LoVo (cell line): ENCODE measurements around the gene BMP7.
"Not testable (repeated sequence)": the region's sequence is repeated elsewhere in the genome, so short reads cannot be mapped to it uniquely, and the experiment has no call there.

Experiments
- DNase-seq: peaks from one replicate; pipeline ENCODE4 v3.0.0-alpha.2; 2016; ENCODE audit warnings: low spot score

The BMP7 gene

DNA sequence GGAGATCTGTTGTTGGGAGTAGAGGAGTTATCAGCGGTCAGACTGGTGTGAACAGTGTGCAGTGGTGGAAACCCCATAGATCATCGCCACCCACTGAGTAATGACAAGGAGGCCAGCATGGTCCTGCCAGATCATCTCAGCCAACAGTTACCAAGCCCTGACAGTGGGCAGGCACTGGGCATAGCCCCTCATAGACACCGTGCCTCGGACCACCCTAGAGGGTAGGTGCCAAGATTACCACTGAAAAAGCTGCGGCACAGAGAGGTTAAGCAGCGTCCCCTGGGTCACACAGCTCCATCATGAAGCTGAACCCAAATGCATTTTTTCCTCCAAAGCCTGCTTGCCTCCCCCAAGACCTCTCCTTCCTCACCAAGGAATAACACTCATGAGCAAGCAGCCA is 21.5 kb upstream of the BMP7 start:
- no peak for DNase-seq

DNA sequence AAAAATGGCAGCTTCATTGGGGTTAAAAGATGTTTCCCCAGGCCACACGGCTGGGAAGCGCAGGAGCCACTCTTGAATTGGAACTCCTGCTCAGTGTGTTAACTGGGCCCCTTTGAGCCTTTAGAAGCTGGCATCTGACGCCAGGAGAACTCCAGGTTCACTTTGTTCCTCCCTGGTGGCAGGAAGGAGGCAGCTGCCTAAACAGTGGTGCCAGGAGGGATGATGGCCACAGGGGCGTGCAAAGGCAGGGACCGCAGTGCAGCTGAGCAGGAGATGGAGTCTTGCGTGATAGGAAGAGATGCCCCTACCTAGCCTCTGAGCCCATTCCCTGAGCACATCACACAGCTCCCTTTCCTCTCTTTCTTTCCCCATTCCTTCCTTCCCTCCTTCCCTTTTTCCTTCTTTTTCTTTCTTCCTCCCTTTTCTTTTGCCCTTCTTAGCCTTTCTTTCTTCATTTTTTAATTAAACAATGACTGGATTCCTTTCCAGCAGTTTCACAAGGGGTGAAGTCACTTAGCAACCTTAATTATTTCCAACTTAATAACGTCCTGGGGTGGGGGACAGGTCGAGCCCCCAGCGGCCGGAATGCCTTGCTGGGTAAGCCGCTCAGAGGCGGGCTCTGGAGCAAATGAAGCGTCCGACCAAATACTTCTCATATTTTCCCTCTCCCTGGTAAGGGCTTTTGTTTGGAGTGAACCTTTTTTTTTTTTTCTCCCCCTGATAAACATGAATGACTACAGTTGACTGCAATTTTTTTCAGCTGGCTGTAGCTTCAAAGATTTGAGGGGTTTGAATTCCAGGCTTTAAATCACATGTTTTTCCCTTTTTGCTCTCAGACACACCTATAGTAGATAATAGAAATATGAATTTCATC is 20.8 kb upstream of the BMP7 start:
- no peak for DNase-seq

DNA sequence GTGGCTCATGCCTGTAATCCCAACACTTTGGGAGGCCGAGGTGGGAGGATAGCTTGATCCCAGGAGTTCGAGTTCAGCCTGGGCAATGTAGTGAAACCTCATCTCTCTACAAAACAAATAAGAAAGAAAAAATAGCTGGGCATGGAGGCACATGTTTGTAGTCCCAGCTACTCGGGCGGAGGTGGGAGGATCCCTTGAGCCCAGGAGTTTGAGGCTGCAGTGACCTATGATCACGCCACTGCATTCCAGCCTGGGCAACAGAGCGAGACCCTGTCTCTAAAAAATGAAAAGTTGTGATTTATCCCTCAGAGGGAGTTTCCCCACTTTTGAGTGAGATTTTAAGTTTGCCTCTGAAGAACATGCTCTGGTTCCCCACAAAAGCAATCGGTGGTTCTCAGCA is 17.4 kb upstream of the BMP7 start:
- no peak for DNase-seq

DNA sequence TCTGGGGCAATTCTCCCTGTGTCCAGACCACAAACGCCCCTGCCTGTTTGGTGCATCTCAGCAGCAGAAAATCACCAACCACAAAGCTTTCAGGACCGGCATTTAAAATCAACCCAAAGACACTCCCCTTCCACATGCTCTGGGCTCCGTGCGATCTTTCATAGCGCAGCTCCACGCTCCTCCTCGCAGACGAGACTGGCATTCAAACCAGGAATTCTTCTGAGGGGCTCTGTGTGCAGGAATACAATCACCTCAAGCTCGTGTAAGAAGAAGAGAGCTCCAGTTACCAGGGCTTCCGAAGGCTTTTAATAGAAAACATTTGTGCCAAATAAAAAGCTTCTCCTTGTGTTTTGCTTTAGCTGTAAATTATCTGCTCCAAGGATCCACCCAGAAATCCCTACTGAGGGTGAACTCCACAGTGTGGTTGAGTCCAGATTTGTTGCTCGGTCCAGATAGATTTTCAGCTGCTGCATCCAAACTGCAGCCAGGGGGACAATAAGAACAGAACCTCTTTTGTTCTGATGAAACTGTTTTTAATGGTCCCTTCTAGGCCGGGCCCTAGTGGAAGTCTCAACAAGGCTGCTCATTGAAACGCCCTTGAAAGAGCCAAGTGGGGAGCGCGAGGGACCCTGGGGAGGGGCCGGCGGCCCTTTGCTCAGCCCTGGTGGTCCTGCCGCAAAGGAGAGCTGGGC is 16.4 kb upstream of the BMP7 start:
- DNase-seq: no peak

DNA sequence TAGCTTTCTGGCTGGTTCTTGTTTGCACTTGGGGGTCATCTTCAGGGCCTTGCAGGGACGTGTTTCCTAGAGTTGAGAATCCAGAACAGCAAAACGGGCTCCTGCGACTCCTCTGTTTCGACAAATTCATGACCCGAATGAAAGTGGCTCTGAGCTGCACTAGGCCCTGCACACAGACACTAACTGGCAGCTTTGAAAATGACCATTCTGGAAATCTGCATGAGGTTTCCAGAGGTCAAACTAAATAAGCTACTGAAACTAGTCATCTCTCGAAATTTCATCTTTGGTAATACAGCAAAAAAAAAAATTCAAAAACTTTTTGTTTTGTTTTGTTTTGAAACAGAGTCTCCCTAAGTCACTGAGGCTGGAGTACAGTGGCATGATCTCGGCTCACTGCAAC is 15.5 kb upstream of the BMP7 start:
- DNase-seq: no peak

DNA sequence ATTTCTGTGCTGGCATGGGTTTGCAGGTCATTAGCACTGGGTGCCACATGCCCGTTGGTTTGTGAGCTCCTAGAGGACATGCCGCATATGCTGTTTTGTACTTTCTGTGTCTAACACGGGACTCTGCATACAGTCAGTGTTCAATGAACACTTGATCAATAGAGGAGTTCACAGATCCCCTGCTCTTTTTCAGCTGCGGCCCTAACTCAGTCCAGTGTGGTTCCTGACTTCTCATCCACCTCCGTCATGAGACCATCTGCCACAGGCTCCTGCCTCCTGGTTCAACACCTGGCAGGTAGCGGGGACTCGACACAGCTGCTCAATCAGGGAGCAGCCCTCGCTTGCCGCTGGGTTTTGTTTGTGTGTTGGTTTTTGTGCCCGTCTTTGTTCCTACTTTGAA is 13.8 kb upstream of the BMP7 start:
- no peak for DNase-seq

DNA sequence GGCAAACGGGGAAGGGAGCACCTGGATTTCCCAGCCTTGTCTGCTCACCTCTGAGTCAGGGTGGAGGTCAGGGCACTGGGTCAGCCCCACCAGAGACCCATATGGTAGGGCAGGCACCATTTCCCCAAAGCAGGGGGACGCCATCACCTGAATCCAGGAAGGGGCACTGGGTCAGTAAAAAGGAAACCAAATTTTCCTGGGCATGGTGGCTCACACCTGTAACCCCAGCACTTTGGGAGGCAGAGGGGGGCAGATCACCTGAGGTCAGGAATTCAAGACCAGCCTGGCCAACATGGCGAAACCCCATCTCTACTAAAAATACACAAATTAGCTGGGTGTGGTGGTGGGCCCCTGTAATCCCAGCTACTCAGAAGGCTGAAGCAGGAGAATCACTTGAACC is 13.1 kb upstream of the BMP7 start:
- DNase-seq: not testable (repeated sequence)

DNA sequence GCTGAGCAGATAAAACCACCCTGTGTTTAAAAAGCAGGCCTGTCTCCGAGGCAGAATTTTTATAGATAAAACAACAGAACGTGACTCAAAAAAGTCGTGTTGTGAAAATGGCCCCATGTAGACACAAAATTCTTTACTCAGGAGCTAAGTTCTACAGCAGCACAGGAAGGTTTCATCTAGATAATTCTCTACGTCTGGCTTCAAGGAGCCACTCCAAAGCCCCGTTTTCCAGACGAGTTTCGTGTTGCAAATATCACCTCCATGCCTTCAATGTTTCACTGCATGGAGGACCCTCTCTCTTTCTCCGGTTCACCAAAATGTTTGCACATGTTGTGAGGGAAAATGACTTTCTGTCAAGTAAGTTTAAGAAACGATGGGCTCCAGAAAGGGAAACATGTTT is 12.0 kb upstream of the BMP7 start:
- no peak for DNase-seq

DNA sequence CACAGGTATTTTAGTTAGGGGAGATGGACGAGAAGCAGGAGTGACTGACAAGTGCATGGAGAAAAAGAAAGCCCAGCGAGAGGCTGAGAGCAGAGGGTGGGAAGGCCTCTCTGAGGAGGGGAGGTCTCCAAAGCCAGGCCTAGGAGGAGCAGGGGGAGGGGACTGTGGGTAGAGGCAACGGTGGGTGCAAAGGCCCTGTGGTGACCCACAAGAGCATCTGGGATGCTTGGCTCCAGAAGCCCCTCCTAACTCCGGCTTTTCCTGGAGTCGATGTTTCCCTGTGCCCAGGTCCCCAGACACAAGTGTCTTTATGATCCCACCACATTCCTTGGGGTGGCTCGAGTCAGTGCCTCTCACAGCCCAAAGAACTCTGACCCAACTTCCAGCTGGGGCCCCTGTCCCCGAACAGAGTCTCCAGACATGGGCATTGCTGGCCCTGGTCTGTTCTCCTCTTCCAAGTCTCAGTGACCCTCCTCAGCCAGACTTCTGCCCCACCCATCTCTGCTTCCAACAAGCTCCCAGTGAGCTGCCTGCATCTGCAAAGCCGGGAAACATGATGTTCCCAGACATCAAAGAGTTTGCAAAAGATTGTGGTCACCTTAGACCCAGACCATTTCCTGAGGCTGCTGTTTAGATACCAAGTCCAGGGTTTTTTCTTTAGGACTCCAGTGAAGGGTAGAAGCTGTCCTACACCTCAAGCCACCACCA is 11.1 kb upstream of the BMP7 start:
- DNase-seq: no peak

DNA sequence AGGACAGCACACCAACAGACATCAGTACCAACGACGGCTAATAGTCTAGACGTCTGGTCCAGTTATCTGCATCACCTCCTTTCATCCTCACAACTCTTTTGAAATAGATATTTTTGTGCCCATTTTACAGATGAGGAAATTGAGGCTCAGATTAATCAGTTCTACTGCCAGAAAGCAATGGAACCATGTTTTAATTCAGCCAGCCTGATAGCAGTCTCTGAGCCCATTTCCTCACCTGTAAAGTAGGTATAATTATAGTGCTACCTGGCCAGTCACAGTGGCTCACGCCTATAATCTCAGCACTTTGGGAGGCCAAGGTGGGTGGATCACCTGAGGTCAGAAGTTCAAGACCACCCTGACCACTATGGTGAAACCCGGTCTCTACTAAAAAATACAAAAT is 9.8 kb upstream of the BMP7 start:
- DNase-seq: no peak

DNA sequence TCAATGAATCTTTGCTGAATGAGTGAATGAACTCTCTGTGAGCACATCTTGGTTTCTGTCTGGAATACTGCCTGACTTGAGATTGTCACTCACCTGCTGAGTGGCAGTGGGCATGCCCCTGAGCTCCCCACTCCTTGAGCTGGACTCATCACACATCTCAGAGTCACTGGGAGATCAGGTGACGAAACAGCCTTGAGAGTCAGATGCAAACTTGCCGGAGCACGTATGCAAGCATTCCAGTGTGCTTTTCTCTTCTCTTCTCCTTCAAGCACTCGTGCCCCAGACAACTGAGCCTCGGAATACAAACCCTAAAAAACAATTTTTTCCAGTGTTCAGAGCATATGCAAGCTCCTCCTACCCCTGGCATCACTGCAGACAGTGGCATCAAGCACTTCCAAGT is 9.4 kb upstream of the BMP7 start:
- DNase-seq: no peak

DNA sequence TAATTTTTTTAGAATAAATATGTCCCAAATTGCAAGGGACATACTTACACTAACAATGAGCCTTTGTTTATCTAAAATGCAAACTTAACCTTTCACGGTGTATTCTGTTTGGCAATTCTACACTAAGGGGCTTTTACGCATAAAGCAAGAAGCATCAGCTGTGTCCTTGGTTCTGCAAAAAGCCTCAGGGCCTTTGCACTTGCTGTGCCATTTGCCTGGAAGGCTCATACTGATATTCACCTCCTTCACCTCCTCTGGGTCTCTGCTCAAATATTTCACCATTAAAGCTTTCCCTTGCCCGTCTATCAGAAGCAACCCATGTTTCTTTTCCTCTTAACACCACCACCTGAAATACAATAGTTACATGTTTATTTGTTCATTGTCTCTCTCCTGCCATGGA is 8.9 kb upstream of the BMP7 start:
- DNase-seq: no peak

DNA sequence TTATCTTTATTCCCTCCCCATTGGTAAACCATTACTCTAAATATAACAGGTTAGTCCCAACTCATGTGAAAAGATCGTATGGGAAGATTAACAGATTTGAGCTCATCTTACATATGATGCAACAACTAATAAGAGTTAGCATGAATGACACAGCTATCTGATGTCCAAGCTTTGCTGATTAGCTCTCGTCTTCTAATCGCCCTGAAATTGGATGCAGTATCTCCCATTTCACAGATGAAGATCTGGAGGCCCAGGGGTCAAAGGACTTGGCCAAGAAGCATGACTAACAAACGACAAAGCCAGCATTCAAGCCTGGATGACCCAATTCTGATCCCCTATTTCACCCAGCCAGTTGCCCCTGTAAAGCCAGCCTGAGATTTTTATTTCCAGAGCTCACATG is 8.4 kb upstream of the BMP7 start:
- no peak for DNase-seq

DNA sequence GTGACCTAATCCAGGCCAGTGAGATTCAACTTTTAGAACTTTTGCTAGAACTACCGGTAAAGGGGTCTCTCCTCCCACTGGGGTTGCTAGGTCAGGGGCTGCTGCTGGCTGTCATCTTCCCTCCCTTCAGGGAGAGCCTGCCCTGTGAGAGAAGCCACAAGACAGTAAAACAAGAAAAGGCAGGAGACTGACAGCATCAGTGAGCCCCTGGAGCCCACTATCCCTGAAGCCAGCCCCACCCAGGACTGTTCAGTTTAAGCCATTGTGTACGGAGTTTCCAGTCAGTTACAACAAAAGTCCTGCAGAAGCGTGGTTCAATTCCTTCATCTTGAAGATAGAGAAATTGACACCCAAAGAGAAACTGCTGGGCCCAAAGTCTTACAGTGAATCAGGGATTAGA is 7.9 kb upstream of the BMP7 start:
- DNase-seq: no peak

DNA sequence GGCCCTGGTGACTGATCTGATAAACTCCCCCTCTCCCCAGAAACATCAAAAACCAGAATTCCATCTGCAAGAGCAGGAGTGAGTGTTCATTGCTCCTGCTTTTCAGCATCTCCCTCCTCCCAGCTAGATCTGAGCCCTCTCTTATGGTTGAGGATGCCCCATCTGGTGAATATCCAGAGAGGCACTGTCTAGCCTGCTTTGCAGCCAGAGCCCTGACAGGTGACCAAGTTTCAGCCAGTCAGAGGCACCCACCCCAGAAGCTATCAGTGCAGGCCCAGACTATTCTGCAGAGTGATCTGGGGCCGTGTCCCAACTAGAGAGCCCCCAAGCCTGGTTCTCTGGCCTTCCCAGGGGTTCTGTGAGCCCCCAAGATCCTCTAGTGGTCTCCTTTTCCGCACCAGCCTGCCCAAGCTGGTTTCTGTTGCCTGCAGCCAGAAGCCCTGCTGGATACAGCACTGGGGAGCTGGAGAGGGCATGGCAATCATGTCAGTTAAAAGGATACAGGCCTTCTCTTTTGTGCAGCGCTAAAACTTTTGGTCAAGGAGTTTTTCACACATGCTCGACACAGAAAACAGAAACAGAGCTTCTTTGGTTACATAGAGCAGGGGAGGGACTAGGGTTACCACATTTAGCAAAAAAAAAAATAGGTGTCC is 6.6 kb upstream of the BMP7 start:
- no peak for DNase-seq

DNA sequence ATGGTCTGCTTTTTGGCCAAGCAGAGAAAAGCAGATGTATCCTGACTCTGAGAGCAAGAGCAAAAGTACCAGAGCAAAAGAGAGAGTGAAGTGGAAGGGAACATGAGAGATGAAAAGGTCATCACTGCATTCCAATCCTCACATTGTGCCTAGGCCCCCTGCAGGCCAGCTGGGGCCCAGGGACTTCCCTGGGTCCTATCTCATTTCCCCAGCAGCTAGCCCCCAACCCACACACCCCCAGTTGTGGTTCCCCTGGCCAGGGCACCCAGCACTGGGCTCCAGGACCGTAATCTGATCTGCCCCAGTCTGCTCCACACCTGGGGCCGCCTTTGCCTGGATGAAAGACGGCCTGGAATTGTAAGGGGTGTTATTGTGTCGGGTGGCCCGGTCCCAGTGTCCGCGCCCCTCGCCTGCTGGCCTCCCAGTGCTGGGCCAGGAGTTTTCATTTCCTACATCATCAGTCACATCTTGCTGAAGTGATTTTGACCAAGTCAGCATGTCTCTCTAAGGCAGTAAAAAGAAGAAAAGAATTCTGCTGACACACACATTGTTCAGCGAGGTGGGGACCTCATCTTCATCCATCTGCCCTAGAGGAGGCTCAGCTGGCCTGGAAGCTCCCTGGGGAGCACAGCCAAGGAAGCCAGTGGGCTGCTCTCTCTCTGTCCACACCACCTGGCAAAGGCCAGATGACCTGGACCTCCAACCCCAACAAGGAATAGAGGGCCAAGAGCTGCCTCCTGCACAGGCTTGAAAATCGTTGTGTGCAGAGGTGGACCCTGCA is 4.0 kb upstream of the BMP7 start:
- DNase-seq: no peak

DNA sequence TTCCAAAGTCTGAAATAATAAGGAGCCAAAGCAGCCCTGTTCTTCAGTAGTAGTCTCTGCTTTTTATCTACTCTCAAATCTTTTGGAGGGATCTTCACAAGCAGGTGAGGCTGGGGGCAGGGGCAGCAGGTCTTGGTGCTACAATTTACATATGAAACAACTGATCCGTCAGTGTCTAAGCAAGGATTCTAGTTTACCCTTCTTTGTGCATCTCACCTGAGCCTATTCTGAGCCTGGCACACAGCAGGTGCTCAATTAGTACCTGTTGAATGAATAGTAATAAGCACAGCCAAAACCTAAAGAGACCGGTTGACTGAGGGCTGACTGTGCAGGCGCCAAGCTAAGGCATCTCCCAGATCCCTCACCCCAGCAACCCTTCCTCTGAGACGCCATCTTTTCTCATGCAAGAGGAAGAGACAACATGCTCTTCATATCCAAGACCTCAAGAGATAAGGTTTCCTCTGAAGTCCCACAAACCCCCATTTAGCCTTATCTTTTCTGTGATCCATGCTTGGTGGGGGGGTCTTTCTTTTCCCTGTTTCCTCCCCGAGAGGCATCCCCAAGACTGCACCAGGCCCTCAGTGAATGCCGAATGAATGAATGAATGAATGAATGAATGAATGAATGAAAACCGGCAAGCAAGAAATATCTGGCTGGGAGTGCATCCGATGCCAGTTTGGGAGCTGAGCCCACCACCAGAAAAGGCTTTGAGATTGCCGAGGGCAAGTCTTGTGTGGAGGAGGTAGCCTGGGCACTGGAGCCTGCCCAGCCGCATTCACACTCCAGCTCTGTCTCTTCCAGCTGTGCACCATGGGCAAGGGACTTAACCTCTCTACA is 2.9 kb upstream of the BMP7 start:
- DNase-seq: no peak

DNA sequence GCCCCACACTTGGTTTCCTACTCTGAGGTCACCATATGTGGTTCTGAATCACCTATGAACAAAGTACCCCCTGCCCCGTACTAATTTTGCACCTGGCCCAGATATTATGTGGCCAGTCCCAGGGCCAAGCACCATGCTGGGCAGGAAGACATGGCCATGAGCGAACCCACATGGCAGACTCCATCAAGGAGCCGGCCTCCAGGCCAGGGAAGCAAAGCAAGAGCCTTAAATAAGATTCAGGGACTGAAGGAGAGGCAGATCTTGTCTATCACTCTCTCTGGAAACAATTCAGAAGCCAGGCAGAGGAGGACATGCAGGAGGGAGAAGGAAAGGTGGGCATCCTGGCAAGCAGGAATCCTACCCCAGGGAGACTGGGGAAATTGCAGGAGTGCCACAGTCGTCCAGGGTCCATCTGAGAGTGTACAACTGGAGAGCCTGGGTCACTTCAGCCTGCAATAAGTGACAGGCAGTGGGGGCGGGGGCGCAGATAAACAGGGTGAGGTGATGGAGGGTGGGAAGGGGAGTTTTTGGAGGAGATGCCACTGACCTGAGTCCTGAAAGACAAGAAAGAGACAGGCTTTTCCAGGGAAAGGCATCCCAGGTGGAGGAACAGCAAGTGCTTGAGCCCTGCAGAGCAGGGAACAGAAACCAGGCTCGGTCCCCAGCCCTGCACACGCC is 2.1 kb upstream of the BMP7 start:
- DNase-seq: no peak

DNA sequence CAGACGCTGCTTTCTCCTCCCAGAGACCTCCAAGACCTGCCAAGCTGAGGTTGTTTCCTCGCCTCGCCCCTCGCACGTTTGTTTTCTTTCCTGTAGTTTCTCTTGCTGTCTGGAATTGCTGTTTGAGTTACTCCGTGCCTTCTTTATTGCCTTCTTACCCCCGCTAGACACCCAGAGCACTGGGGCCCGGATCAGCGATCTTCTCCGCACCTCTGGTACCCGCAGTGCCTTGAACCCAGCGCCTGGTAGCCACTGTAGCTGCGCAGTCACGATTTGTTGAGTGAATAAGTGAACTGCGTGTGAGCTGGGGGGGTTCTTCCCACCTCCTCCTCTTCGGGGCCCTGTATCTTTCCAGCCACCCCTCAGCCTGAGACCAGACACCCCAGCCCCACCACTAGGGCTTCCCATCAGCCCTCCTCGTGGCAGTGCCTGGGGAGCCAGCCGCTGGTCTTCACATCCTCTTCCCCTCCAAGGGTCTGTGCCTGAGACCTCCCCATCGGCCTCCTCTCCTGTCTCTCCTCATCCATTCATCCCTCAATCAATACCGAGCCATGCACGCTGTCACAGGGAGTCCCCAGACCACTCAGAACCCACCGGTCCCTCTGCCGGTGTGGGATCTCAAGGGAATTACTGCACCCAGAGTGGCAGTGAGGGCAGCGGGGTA is 849 bp upstream of the BMP7 start:
- DNase-seq: no peak

DNA sequence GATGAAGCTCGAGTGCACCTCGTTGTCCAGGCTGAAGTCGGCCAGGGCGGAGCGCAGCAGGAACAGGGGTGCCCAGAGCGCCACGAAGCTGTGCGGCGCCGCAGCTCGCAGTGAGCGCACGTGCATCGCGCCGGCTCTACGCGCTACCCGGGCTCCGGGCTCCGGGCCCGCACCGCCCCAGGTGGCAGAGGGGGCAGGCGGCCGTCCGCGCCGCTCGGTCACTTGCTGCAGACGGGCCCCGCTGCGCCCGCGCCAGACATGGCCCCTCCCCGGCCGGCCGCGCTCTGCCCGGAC is 497 bp downstream of the BMP7 start:
- DNase-seq: no peak
